ENCODE measurements around the gene ICA1. TPM values are rescaled to one million over a fixed set of nuclear protein-coding genes. Genes with fewer than 3 reads are reported as not detected.

The ICA1 gene
- total and polyA plus RNA-seq, 2 of the 13 experiments (the other 11 are each of a cell fraction or from before 2014, with no cell fraction given): 0.29 TPM; not detected in 1

DNA sequence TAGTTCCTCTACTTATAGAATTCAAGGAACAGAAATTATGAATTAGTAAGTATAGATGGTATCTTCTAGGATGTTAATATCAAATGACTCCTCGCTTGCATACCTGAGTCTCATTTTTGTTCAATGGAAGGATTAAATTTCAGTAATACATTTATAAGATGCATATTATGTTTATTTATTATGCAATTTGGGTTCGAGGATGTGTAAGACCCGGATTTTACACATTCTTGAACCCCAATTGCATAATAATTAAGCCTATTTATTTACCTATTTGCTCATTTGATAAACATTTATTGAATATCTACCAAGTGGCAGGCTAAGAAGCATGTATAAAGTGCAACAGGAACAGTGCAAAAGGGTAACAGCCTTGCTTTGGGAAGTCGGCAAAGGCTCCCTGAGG, 52.6 kb downstream of the ICA1 start:
- Histone ChIP-seq H3K9me3 (ENCODE audit: low read length) (no peaks in the 10 kb centered on the region), H3K9ac (ENCODE audit: insufficient read depth, low read depth, low read length) (no peak overlapping the region), H2AFZ (ENCODE audit: low read length) (no peak overlapping the region), H3K36me3 (replicated peaks in 1 of 2; ENCODE audit: control insufficient read depth in 1 of 2, insufficient read depth in 2 of 2, low read length in 2 of 2) (no peaks in the 10 kb centered on the region), H3K27me3 (ENCODE audit: control insufficient read depth in 1 of 2, insufficient read depth in 2 of 2, low read length in 2 of 2) (peaks cover 0 to 15% of the 10 kb centered on the region in 2 experiments; a peak in 3 of 5 replicates), H3K27ac (ENCODE audit: extremely low read length, insufficient read depth, low read length) (no peak overlapping the region), H3K4me3 (replicated peaks in 1 of 3; ENCODE audit: insufficient read depth in 1 of 3, low read depth in 2 of 3, low read length in 3 of 3) (no peak overlapping the region), H4K20me1 (ENCODE audit: insufficient read depth, low read length) (no peaks in the 10 kb centered on the region), H3K4me2 (ENCODE audit: low read depth, low read length) (no peak overlapping the region), H3K4me1 (ENCODE audit: insufficient read depth, low read length) (peaks cover 10% of the 10 kb centered on the region), H3K79me2 (ENCODE audit: insufficient read depth, low read length) (no peaks in the 10 kb centered on the region)
- ChIA-PET POLR2A (no interaction called here), CTCF (ENCODE audit: low intra/inter-chr PET ratio, low total read pairs) (no interaction called here)
- 29% methylated on average over 4 of the region's 4 CpGs for WGBS (ENCODE audit: low lambda C conversion rate)
- in situ Hi-C loops (cut with HindIII; ENCODE audit: extremely low pct_ligation_motif_present, low pct_unique_long_range_greater_than_20kb) (loop anchor here (25.0 kb wide), 1 partner anchor 547 kb away; no protein-coding TSS in a partner anchor), intact Hi-C loops (cut with micrococcal nuclease; ENCODE audit: unreplicated experiment) (no loop called here)
- ATAC-seq: no peak
- no TSS peak for BruUV-seq (replicated peaks)
- no peak for FAIRE-seq
- no peak for DNase-seq (ENCODE audit: low spot score)
- TF ChIP-seq ZNF205 (CRISPR knock-in tag; IDR thresholded peaks at IDR 0.05) (no peak), KLF11 (CRISPR knock-in tag; IDR thresholded peaks at IDR 0.05) (no peak), ARNT2 (CRISPR knock-in tag; IDR thresholded peaks at IDR 0.05; ENCODE audit: low read depth) (no peak), ZFYVE20 (CRISPR knock-in tag; IDR thresholded peaks at IDR 0.05; ENCODE audit: borderline replicate concordance, low read depth) (no peak), SMAD9 (CRISPR knock-in tag; IDR thresholded peaks at IDR 0.05) (no peak), ERF (CRISPR knock-in tag; IDR thresholded peaks at IDR 0.05) (no peak), GFI1 (CRISPR knock-in tag; IDR thresholded peaks at IDR 0.05; ENCODE audit: borderline replicate concordance) (no peak), THAP11 (CRISPR knock-in tag; IDR thresholded peaks at IDR 0.05) (no peak), NCOR1 (IDR thresholded peaks at IDR 0.05; ENCODE audit: borderline replicate concordance, low read length) (no peak), ATM (IDR thresholded peaks at IDR 0.05; ENCODE audit: borderline replicate concordance) (no peak), NR2F2 (IDR thresholded peaks at IDR 0.05; ENCODE audit: borderline replicate concordance, low read depth) (no peak), ELF3 (CRISPR knock-in tag; IDR thresholded peaks at IDR 0.05) (no peak)
- TF ChIP-seq, protein P1, sequence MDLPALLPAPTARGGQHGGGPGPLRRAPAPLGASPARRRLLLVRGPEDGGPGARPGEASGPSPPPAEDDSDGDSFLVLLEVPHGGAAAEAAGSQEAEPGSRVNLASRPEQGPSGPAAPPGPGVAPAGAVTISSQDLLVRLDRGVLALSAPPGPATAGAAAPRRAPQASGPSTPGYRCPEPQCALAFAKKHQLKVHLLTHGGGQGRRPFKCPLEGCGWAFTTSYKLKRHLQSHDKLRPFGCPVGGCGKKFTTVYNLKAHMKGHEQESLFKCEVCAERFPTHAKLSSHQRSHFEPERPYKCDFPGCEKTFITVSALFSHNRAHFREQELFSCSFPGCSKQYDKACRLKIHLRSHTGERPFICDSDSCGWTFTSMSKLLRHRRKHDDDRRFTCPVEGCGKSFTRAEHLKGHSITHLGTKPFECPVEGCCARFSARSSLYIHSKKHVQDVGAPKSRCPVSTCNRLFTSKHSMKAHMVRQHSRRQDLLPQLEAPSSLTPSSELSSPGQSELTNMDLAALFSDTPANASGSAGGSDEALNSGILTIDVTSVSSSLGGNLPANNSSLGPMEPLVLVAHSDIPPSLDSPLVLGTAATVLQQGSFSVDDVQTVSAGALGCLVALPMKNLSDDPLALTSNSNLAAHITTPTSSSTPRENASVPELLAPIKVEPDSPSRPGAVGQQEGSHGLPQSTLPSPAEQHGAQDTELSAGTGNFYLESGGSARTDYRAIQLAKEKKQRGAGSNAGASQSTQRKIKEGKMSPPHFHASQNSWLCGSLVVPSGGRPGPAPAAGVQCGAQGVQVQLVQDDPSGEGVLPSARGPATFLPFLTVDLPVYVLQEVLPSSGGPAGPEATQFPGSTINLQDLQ (CRISPR knock-in tag; IDR thresholded peaks at IDR 0.05): no peak
- TF ChIP-seq, protein P2, sequence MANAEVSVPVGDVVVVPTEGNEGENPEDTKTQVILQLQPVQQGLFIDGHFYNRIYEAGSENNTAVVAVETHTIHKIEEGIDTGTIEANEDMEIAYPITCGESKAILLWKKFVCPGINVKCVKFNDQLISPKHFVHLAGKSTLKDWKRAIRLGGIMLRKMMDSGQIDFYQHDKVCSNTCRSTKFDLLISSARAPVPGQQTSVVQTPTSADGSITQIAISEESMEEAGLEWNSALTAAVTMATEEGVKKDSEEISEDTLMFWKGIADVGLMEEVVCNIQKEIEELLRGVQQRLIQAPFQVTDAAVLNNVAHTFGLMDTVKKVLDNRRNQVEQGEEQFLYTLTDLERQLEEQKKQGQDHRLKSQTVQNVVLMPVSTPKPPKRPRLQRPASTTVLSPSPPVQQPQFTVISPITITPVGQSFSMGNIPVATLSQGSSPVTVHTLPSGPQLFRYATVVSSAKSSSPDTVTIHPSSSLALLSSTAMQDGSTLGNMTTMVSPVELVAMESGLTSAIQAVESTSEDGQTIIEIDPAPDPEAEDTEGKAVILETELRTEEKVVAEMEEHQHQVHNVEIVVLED (CRISPR knock-in tag; IDR thresholded peaks at IDR 0.05; ENCODE audit: borderline replicate concordance): no peak
- TF ChIP-seq, protein P3, sequence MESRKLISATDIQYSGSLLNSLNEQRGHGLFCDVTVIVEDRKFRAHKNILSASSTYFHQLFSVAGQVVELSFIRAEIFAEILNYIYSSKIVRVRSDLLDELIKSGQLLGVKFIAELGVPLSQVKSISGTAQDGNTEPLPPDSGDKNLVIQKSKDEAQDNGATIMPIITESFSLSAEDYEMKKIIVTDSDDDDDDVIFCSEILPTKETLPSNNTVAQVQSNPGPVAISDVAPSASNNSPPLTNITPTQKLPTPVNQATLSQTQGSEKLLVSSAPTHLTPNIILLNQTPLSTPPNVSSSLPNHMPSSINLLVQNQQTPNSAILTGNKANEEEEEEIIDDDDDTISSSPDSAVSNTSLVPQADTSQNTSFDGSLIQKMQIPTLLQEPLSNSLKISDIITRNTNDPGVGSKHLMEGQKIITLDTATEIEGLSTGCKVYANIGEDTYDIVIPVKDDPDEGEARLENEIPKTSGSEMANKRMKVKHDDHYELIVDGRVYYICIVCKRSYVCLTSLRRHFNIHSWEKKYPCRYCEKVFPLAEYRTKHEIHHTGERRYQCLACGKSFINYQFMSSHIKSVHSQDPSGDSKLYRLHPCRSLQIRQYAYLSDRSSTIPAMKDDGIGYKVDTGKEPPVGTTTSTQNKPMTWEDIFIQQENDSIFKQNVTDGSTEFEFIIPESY (CRISPR knock-in tag; IDR thresholded peaks at IDR 0.05): no peak
- TF ChIP-seq, protein P4, sequence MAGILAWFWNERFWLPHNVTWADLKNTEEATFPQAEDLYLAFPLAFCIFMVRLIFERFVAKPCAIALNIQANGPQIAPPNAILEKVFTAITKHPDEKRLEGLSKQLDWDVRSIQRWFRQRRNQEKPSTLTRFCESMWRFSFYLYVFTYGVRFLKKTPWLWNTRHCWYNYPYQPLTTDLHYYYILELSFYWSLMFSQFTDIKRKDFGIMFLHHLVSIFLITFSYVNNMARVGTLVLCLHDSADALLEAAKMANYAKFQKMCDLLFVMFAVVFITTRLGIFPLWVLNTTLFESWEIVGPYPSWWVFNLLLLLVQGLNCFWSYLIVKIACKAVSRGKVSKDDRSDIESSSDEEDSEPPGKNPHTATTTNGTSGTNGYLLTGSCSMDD (CRISPR knock-in tag; IDR thresholded peaks at IDR 0.05): no peak
- TF ChIP-seq, protein P5, sequence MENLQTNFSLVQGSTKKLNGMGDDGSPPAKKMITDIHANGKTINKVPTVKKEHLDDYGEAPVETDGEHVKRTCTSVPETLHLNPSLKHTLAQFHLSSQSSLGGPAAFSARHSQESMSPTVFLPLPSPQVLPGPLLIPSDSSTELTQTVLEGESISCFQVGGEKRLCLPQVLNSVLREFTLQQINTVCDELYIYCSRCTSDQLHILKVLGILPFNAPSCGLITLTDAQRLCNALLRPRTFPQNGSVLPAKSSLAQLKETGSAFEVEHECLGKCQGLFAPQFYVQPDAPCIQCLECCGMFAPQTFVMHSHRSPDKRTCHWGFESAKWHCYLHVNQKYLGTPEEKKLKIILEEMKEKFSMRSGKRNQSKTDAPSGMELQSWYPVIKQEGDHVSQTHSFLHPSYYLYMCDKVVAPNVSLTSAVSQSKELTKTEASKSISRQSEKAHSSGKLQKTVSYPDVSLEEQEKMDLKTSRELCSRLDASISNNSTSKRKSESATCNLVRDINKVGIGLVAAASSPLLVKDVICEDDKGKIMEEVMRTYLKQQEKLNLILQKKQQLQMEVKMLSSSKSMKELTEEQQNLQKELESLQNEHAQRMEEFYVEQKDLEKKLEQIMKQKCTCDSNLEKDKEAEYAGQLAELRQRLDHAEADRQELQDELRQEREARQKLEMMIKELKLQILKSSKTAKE (CRISPR knock-in tag; IDR thresholded peaks at IDR 0.05; ENCODE audit: borderline replicate concordance): no peak
